ENCODE results near the gene HTR3E.
"Not testable (repeated sequence)": the region's sequence is repeated elsewhere in the genome, so short reads cannot be mapped to it uniquely, and the experiment has no call there.

The HTR3E gene

GRCh38 chr3:184117636-184118035 lies 20.8 kb downstream of the HTR3E start:
- DNase-seq: peak; percentile 26

- not testable (repeated sequence) for DNase-seq
These were observed 24.2 kb downstream of the HTR3E start for GRCh38 chr3:184121031-184121430.

GRCh38 chr3:184126006-184126405 lies 29.1 kb downstream of the HTR3E start:
- DNase-seq: no peak

GRCh38 chr3:184129012-184129411 lies 32.1 kb downstream of the HTR3E start:
- peak; percentile 40 for DNase-seq

- DNase-seq: no peak
These were observed 36.1 kb downstream of the HTR3E start for GRCh38 chr3:184132945-184133344.

GRCh38 chr3:184133840-184134745 lies 37.2 kb downstream of the HTR3E start:
- peak; percentile 88 for DNase-seq

GRCh38 chr3:184134746-184135148 lies 37.9 kb downstream of the HTR3E start:
- no peak for DNase-seq

GRCh38 chr3:184135149-184135910 lies 38.5 kb downstream of the HTR3E start, which contains the start of gene EIF2B5:
TSS of gene EIF2B5 (plus strand) at chr3:184135358. CDS start at chr3:184135386, 28 bp downstream.
- peak; percentile 92 for DNase-seq

GRCh38 chr3:184135911-184136260 lies 39.0 kb downstream of the HTR3E start:
- no peak for DNase-seq

GRCh38 chr3:184140436-184140835 lies 43.6 kb downstream of the HTR3E start:
- DNase-seq: no peak

GRCh38 chr3:184142199-184142598 lies 45.3 kb downstream of the HTR3E start:
- DNase-seq: no peak

GRCh38 chr3:184143327-184143726 lies 46.5 kb downstream of the HTR3E start:
- DNase-seq: no peak

- no peak for DNase-seq
These were observed 47.6 kb downstream of the HTR3E start for GRCh38 chr3:184144505-184144904.

GRCh38 chr3:184145111-184145524 lies 48.3 kb downstream of the HTR3E start:
- peak; percentile 49 for DNase-seq

GRCh38 chr3:184145751-184146270 lies 48.9 kb downstream of the HTR3E start:
- DNase-seq: no peak

GRCh38 chr3:184148076-184148475 lies 51.2 kb downstream of the HTR3E start:
- no peak for DNase-seq

- DNase-seq: no peak
These were observed 52.3 kb downstream of the HTR3E start for GRCh38 chr3:184149123-184149522.

GRCh38 chr3:184149770-184150169 lies 52.9 kb downstream of the HTR3E start:
- DNase-seq: not testable (repeated sequence)

GRCh38 chr3:184154885-184155643 lies 58.2 kb downstream of the HTR3E start, which contains the start of gene DVL3:
TSS of gene DVL3 (plus strand) at chr3:184155377. CDS start at chr3:184155636, 259 bp downstream.
- DNase-seq: peak; percentile 73

GRCh38 chr3:184155644-184156521 lies 59.0 kb downstream of the HTR3E start:
- DNase-seq: peak; percentile 51

GRCh38 chr3:184156522-184156955 lies 59.7 kb downstream of the HTR3E start:
- DNase-seq: peak; percentile 18
